GM19452 (cell line): Measurements from ENCODE around the gene ACY1.
"Not testable (repeated sequence)": the region's sequence is repeated elsewhere in the genome, so short reads cannot be mapped to it uniquely, and the experiment has no call there.

Source experiments
- ATAC-seq: cut with Tn5 transposase; IDR thresholded peaks from one replicate; pipeline ENCODE4 v1.9.1; 2021; ENCODE audit not compliant: unreplicated experiment

ACY1 gene

GRCh38 chr3:51982352-51982837 is 940 bp upstream of the ACY1 start:
- peak; percentile 55 for ATAC-seq

GRCh38 chr3:51983578-51984268 is 388 bp downstream of the ACY1 start:
- no peak for ATAC-seq

GRCh38 chr3:51984269-51984647 is 923 bp downstream of the ACY1 start:
- no peak for ATAC-seq

GRCh38 chr3:51985063-51985462 is 1.7 kb downstream of the ACY1 start:
- no peak for ATAC-seq

- no peak for ATAC-seq
Observed at GRCh38 chr3:51986010-51986947, 2.9 kb downstream of the ACY1 start.

- ATAC-seq, result no peak
Observed at GRCh38 chr3:51987568-51987967, 4.2 kb downstream of the ACY1 start.

- ATAC-seq, result no peak
Observed at GRCh38 chr3:51988286-51989146, 5.2 kb downstream of the ACY1 start.

GRCh38 chr3:51990501-51990971 is 7.2 kb downstream of the ACY1 start:
- ATAC-seq, result not testable (repeated sequence)

GRCh38 chr3:51992017-51992682 is 8.8 kb downstream of the ACY1 start:
- ATAC-seq, result no peak

- ATAC-seq, result not testable (repeated sequence)
Observed at GRCh38 chr3:51993657-51994056, 10.3 kb downstream of the ACY1 start.

GRCh38 chr3:51994530-51994929 is 11.2 kb downstream of the ACY1 start:
- no peak for ATAC-seq

GRCh38 chr3:51995346-51996163 is 12.2 kb downstream of the ACY1 start, which contains the start of gene RPL29:
RPL29 (minus strand) TSS chr3:51995895; CDS start chr3:51995461, 434 bp downstream.
- ATAC-seq, result peak; percentile 83

GRCh38 chr3:51997172-51997571 is 13.8 kb downstream of the ACY1 start:
- ATAC-seq, result no peak

- ATAC-seq, result no peak
Observed at GRCh38 chr3:51997935-51998596, 14.7 kb downstream of the ACY1 start.

- no peak for ATAC-seq
Observed at GRCh38 chr3:51998774-51999173, 15.4 kb downstream of the ACY1 start.

GRCh38 chr3:51999846-52000245 is 16.5 kb downstream of the ACY1 start:
- ATAC-seq, result no peak

GRCh38 chr3:52001443-52001974 is 18.2 kb downstream of the ACY1 start:
- peak; percentile 78 for ATAC-seq

GRCh38 chr3:52002748-52003147 is 19.4 kb downstream of the ACY1 start:
- ATAC-seq, result no peak
